Measurements from ENCODE around the gene TBC1D22A. TPM values are rescaled to one million over a fixed set of nuclear protein-coding genes. Genes with fewer than 3 reads are reported as not detected.

TBC1D22A gene
- polyA plus RNA-seq, 1 donor from 2014 or later = 9.3 TPM

DNA sequence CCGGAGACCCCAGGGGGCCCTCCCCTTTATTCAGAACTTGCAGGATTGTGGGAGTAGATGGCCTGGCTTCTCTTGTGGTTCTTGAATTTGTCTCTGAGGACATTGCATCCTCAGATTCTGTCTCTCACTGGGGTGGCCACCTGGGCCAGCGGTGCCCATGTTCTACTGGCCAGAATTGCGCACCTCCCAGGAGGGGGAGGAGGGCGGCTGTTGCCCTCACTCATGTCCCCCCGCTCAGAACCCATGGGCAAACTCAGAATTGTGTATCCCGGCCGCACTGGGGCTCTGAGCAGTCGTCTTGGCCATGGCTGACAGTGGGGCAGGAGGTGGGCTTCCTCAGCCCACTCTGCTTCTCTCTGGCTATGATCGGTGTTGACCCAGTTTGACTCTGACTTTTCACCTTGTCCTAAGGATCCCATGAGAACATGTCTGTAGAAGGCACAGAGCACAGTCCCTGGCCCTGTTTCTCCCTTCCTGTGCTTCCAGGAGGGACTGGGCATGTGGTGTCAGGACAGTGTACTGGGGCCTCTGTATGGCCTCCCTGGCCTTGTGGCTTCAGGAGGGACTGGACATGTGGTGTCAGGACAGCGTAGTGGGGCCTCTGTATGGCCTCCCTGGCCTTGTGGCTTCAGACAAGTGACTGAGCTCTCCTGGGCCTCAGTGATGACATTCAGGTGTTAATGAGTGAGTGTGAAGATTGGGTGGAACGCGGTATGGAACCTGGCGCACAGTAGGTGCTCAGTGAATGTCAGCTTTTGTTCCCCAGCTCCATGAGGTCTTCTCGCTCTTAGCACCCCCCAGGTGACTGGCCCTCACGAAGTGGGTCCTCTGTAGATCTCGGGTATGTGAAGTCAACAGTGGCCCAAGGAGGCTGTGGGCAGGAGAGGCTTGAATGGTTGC is 99.3 kb downstream of the TBC1D22A start:
- H3K4me2 ChIP-seq (ENCODE audit: low read length) = no peak overlapping the region
- no peaks in the 10 kb centered on the region for H3K79me2 ChIP-seq (replicated peaks; ENCODE audit: insufficient read depth, low read length)
- H4K20me1 ChIP-seq (ENCODE audit: insufficient read depth) = no peaks in the 10 kb centered on the region
- no peak overlapping the region for H2AFZ ChIP-seq (ENCODE audit: low read depth, low read length)
- H3K9me3 ChIP-seq (ENCODE audit: low read length) = no peaks in the 10 kb centered on the region
- H3F3A ChIP-seq (ENCODE audit: insufficient read depth, low read length, poor library complexity, severe bottlenecking) = no peaks in the 10 kb centered on the region
- no peak overlapping the region for H3K27ac ChIP-seq (ENCODE audit: low read length)
- H3K9me2 ChIP-seq (ENCODE audit: insufficient read depth, low read length) = no peaks in the 10 kb centered on the region
- TF ChIP-seq MXI1 (conservative IDR thresholded peaks at IDR 0.05; ENCODE audit: poor library complexity, severe bottlenecking) = no peak
- TF ChIP-seq SMC3 (conservative IDR thresholded peaks at IDR 0.05; ENCODE audit: poor library complexity) = no peak
- TF ChIP-seq, protein P1, sequence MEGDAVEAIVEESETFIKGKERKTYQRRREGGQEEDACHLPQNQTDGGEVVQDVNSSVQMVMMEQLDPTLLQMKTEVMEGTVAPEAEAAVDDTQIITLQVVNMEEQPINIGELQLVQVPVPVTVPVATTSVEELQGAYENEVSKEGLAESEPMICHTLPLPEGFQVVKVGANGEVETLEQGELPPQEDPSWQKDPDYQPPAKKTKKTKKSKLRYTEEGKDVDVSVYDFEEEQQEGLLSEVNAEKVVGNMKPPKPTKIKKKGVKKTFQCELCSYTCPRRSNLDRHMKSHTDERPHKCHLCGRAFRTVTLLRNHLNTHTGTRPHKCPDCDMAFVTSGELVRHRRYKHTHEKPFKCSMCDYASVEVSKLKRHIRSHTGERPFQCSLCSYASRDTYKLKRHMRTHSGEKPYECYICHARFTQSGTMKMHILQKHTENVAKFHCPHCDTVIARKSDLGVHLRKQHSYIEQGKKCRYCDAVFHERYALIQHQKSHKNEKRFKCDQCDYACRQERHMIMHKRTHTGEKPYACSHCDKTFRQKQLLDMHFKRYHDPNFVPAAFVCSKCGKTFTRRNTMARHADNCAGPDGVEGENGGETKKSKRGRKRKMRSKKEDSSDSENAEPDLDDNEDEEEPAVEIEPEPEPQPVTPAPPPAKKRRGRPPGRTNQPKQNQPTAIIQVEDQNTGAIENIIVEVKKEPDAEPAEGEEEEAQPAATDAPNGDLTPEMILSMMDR (IDR thresholded peaks at IDR 0.05; ENCODE audit: poor library complexity, severe bottlenecking) = no peak
- no peak for TF ChIP-seq TAF1 (IDR thresholded peaks at IDR 0.05; ENCODE audit: low read depth)
- TF ChIP-seq EP300 (conservative IDR thresholded peaks at IDR 0.05; ENCODE audit: poor library complexity, severe bottlenecking) = no peak
- no peak overlapping the region for H3K4me3 ChIP-seq (ENCODE audit: low read length)
- H3K9ac ChIP-seq (ENCODE audit: low read length) = no peak overlapping the region
- no peaks in the 10 kb centered on the region for H3K27me3 ChIP-seq (ENCODE audit: insufficient read depth, low read depth, low read length)
- no peaks in the 10 kb centered on the region for H3K36me3 ChIP-seq (ENCODE audit: insufficient read depth, low read length)

DNA sequence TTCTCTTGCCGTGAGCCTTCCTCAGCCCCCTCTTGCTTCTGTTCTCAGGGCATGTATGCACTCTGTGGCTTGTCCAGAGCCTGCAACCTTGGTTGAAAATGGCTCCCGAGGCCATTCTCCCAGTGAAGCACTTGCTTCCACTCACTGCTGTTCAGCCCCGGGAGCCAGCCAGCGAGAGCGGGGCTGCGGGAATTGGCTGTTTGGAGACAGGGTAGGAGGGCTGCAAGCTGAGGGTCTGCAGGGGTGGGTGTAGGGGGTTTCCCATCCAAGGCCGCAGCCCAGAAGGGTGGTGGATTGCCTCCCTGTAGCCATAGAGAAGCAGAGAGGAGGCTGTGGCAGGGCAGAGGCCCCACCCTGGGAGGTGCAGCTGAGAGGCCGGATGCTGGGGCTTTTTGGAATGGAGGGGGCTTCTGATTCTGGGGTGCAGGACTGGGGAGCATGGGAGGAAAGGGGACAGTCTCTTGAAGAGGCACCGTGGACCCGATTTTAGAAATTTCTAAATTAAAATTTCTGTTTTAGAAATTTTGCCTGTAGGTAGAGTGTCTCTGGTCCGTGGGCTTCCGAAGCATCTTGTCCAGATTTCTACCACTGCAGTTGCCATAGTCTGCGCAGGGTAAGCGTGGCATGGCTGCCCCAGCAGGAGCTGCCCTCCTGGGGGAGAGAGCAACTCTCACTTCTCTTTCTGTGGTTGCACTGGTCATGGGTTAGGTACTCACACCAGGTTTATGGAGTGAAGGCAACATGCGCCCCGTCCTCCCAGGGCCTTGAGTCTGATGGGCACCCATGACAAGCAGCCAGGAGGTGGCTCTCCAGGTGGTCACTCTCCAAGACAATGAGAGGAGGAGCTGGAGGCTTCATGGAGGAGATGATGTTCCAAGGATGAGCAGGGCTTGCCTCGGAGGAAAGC is 100.2 kb downstream of the TBC1D22A start:
- no peak overlapping the region for H3K4me2 ChIP-seq (ENCODE audit: low read length)
- H3K4me3 ChIP-seq (ENCODE audit: low read length) = no peak overlapping the region
- no peaks in the 10 kb centered on the region for H3K9me3 ChIP-seq (ENCODE audit: low read length)
- no peaks in the 10 kb centered on the region for H3K9me2 ChIP-seq (ENCODE audit: insufficient read depth, low read length)
- no peaks in the 10 kb centered on the region for H3F3A ChIP-seq (ENCODE audit: insufficient read depth, low read length, poor library complexity, severe bottlenecking)
- TF ChIP-seq POLR2AphosphoS5 (IDR thresholded peaks at IDR 0.05) (no peak), EZH2 (IDR thresholded peaks at IDR 0.05; ENCODE audit: borderline replicate concordance, insufficient read depth, low read length, poor library complexity, severe bottlenecking) (no peak), MXI1 (conservative IDR thresholded peaks at IDR 0.05; ENCODE audit: poor library complexity, severe bottlenecking) (no peak), SMC3 (conservative IDR thresholded peaks at IDR 0.05; ENCODE audit: poor library complexity) (no peak), RAD21 (conservative IDR thresholded peaks at IDR 0.05) (no peak), TAF1 (IDR thresholded peaks at IDR 0.05; ENCODE audit: low read depth) (no peak), EP300 (conservative IDR thresholded peaks at IDR 0.05; ENCODE audit: poor library complexity, severe bottlenecking) (no peak)
- TF ChIP-seq, protein P2, sequence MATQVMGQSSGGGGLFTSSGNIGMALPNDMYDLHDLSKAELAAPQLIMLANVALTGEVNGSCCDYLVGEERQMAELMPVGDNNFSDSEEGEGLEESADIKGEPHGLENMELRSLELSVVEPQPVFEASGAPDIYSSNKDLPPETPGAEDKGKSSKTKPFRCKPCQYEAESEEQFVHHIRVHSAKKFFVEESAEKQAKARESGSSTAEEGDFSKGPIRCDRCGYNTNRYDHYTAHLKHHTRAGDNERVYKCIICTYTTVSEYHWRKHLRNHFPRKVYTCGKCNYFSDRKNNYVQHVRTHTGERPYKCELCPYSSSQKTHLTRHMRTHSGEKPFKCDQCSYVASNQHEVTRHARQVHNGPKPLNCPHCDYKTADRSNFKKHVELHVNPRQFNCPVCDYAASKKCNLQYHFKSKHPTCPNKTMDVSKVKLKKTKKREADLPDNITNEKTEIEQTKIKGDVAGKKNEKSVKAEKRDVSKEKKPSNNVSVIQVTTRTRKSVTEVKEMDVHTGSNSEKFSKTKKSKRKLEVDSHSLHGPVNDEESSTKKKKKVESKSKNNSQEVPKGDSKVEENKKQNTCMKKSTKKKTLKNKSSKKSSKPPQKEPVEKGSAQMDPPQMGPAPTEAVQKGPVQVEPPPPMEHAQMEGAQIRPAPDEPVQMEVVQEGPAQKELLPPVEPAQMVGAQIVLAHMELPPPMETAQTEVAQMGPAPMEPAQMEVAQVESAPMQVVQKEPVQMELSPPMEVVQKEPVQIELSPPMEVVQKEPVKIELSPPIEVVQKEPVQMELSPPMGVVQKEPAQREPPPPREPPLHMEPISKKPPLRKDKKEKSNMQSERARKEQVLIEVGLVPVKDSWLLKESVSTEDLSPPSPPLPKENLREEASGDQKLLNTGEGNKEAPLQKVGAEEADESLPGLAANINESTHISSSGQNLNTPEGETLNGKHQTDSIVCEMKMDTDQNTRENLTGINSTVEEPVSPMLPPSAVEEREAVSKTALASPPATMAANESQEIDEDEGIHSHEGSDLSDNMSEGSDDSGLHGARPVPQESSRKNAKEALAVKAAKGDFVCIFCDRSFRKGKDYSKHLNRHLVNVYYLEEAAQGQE (IDR thresholded peaks at IDR 0.05; ENCODE audit: borderline replicate concordance) = no peak
- TF ChIP-seq, protein P1 (IDR thresholded peaks at IDR 0.05; ENCODE audit: poor library complexity, severe bottlenecking) = no peak
- no peak overlapping the region for H3K9ac ChIP-seq (ENCODE audit: low read length)
- no peaks in the 10 kb centered on the region for H4K20me1 ChIP-seq (ENCODE audit: insufficient read depth)
- H2AFZ ChIP-seq (ENCODE audit: low read depth, low read length) = no peak overlapping the region
- H3K27me3 ChIP-seq (ENCODE audit: insufficient read depth, low read depth, low read length) = no peaks in the 10 kb centered on the region
- H3K79me2 ChIP-seq (replicated peaks; ENCODE audit: insufficient read depth, low read length) = no peaks in the 10 kb centered on the region
- no peaks in the 10 kb centered on the region for H3K36me3 ChIP-seq (ENCODE audit: insufficient read depth, low read length)
- no peak overlapping the region for H3K27ac ChIP-seq (ENCODE audit: low read length)
